GM19395 (cell line): Measurements from ENCODE around the gene FAH.

Experiments
- ATAC-seq: cut with Tn5 transposase; IDR thresholded peaks from one replicate; pipeline ENCODE4 v1.9.1; 2021; ENCODE audit warnings: mild to moderate bottlenecking, moderate library complexity; ENCODE audit not compliant: unreplicated experiment

Gene FAH

DNA sequence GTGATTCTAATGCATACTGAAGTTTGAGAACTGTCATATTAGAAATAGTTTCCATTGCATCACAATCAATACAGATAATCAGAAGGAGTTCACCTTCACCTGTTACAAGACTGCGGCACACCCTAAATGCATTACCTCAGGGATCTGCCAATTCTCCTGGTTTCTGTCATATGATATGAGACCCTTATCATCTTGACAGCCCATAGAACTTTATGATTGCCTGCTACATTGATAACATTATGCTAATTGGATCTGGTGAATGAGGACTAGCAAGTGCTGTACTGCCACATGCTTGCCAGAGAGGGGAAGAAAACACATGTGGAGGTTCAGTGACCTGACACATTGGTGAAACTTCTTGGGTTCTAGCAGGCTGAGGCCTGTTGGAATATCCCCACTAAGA is 41.4 kb downstream of the FAH start:
- no peak for ATAC-seq

DNA sequence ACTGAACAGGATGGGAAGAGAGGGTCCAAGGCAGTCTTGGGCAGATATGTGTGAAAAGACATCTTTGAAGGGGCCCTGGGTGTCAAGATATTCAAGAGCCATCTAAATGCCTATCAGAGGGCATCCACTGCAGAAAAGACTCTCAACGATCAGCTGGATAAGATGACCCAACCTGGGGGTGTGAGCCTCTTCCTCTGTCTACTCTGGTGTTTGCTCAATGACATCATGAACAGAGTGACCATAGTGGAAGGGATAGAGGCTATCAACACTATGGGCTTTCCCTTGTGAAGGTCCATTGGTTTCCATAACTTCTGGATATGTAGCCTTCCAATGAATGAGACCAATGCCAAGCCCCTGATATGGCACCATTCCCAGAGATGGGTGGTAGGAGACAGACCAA is 42.1 kb downstream of the FAH start:
- no peak for ATAC-seq

DNA sequence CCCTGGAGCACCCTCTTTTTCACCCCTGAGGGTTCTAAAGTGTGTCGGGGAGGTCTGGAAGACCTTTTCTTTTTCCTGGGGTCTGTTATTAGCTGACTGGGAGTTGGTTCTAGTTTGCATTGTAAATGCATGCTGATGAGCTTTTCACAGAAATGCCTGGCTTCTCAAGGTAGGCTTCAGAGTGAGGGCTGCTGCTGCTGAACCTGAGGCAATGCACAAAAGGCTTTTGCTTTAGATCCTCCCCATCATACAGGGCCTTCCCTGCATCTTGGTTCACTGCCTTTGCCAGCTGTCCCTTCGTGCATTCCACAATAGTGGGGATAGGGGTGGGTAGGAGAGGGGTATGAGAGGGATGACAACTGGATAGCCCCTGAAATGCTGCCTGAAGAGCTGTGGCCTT is 46.6 kb downstream of the FAH start:
- no peak for ATAC-seq

DNA sequence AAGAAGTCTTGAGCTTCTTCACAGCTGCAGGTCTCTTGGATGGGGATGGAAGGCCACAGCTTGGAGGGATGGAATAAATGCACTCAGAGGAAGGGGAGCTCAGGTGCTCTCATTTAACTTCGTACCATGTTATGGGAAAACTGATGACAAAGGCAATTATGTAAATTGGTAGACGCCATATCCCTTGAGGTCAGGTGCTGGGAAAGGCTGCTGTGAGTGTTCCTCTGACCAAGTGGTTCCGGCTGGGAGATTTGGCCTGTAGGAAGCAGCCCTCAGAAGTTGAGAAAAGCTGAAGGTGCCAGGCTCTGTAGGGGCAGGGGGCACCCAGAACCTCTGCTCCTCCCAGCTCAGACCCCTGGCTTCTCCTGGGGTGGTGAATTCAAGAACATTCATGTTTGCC is 47.1 kb downstream of the FAH start:
- ATAC-seq: no peak

DNA sequence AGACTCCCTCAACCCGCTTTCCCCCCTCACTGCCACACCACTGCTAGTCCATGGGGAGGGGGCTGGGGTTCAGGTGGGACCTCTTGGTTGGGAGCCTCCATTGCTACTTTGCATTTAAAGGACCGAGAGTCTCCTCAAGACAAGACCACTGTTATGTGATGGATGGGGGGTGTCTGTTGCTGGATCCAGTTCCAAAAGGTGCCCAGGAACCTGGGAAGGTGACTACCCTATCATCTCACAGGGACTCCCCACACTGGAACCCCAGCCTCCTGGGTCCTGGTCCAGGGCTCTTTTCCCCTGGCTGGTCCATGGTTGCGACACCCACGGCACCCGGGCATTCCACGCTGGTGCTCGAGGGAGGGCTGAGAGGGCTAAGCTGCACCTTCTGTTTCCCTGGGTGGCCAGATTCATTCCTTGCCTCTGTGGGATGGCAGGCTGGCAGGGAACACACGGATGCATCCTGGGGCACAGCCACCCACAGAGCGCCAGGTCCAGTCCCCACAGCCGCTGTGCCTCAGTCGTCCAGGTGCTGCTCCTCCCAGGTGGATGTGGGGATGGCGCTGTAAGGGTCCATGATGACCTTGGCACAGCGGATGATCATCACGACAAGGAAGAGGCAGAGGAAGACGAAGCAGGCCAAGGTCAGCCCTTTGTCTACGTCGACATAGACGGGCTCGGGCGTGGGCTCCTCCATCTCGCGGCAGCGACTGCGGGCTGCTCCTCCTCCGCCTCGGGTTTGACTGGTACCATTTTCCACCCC is 48.6 kb downstream of the FAH start:
- no peak for ATAC-seq

DNA sequence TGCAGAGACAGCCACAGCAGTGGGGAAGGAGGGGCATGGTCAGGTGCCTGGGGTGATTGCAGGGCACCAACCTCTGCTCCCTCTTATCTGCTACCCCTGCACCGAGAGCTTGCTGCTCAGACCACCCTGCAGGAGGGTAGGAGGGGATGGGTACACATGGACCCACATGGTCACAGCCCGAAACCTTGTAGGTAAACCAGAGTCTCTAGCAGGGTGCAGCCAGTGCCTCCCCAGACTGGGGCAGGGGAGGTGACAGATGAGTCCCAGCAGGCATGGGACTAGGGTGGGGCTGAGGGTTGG is 49.2 kb downstream of the FAH start:
- no peak for ATAC-seq

DNA sequence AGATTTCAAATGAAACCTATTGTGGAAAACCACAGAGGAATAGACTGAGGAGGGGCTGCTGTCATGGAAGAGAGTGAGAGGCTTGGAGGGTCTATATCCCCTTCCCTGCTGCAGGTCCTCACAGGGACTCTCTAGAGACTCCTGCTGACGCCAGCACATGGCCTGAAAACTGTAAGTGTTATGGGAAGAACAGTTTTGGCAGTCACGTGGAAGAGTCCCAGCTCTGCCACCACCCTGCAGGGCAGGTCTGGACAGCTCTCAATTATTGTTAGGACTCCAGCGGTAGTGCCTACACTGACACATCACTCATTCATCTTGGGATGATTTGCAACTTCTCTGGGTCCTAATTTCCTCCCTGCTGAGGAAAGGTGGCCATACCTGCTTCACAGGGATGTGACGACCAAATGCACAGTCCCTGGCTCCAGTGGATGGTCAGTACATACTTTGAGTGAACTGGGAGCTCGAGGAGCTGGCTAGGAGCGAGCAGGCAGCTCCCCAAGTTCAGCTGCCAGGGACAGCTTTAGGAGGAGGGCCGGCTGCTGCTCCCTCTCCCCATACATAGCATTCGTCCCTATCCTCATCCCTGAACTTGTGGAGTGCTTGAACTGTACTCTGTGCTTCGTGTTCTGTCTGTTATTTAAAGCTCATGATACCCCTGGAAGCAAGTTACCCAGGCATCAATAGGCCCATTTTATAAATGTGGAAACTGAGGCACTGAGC is 50.0 kb downstream of the FAH start:
- ATAC-seq: no peak

DNA sequence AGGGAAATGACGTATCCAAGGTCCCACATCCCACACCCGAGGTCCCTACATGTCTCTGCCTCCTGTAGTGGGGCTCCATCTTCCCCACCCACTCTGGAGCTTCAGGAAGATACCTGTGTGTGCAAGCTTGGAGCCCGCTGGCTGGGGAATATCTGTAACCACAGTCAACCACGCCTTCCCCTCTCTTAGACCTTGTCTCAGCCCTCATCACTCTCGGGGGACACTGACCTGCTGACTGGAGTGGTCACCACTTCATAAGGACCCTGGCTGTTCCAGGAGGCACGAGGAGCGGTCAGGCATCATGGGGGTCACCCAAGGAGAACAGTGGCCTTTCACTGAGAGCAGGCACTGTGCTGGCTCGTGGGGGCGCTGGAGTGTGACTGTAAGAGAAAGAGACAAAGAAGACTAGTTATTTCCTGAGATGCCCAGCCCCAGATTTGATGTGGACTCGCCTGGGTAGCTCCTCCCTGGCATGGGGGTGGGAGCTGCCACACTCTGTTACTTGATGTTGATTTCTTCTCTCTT is 50.6 kb downstream of the FAH start:
- ATAC-seq: no peak

DNA sequence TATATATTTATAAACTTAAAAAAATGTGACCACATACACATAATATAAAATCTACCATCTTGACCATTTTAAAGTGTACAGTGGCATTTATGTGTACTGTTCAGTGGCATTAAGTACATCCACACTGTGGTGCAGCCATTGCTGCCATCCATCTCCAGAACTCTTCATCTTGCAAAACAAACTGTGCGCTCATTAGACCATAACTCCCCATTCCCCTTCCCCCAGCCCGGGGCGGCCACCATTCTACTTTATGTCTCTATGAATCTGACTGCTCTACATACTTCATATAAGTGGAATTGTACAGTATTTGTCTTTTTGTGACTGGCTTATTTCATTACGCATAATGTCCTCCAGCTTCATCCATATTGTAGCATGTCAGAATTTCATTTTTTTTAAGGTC is 51.4 kb downstream of the FAH start:
- ATAC-seq: no peak

DNA sequence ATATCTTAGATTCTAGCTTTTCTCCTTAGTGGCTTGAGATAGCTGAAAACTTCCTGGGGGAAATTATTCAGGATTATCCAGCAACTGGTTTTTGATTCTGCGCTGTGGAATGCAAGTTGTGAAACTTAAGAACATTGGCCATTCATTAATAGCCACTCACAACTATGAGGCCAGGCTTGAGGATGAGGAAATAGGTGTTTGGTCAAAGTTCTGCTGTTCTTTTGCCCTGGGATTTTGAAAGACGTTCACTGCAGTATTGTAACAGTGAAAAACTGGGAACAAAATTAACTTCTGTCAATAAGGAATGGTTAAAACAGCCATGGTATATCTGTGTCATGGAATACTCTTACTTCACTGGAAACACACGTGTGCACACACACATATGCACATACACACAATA is 55.1 kb downstream of the FAH start:
- no peak for ATAC-seq

DNA sequence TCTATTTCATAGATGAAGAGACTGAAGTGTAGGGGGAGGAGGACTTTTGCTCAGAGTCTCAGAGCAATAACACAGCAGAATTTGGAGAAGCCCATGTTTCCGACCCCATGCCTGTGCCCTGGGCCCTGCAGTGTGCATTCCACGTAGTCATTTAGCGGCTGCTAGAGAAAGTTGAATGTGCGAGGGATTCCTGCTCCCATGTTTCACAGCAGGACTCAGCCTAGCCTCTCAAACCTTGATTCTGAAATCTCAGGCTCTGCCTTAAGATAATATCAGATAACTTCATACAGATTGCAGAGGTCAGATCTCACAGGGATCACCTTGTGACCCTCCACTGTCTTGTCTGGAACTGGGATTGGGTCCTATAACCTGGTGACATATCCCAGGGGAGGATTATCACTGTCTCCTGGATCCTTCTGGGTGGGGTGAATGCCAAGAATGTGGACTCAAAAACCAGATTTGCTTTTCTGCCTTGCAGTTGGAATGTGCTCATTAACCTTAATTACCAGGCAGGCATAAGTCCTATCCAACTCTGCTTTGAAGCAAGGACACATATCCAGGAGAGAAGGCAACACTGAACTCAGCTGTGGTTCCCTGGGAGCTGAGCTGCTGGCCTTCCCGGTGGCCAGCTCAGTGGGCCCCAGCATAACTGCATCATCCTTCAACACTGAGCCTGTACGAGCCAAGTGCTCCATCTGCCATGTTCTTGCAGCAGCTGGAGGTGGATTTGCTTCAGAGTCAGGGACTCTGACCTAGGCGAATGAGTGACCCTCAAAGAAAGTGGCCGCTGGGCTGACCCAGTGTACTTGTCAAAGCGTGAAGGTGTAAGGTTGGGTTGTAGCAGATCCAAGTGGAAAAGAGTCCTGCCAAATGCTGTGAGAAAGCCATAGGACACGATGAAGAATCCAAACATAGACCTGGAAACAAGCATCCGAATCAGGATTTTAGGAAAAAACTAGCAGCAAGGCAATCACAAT is 56.2 kb downstream of the FAH start:
- ATAC-seq: no peak

DNA sequence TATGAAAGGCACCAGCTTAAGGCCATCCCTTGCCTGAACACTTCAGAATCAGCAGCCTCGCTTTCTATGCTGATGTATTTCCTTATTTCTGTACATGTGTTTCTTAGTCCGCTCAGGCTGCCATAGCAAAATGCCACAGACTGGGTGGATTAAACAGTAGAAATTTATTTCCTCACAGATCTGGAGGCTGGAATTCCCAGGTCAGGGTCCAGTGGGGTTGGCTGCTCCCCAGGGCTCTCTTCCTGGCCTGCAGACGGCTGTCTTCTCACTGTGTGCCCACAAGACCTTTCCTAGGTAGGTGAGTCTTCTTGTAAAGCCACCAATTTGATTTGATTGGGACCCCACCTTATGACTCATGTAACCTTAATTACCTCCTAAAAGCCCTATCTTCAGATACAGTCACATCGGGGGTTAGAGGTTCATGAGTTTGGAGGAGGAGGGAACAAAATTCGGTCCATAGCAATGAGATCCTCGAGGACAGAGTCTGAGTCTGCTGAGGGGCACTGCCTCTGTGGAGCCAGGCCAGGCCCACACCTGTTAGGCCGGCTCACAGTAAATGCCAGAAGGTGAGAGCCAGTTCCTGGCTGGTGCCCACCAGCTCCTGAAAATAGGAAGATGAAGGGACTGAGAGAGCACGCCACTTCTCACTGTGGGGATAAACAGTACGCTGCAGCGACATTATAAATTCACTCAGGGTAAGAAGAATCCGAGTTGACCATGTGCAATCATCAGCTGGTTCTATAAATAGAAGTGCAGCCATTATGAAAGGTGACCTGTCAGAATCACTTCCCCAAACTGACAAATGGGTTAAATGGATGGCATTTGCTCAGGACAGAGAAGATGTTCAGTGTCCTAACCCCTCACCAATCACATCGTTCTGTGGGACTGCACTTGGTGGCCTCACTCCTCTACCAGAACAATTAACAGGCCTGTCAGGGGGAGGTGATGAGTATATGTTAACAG is 58.1 kb downstream of the FAH start:
- peak; percentile 54 for ATAC-seq

DNA sequence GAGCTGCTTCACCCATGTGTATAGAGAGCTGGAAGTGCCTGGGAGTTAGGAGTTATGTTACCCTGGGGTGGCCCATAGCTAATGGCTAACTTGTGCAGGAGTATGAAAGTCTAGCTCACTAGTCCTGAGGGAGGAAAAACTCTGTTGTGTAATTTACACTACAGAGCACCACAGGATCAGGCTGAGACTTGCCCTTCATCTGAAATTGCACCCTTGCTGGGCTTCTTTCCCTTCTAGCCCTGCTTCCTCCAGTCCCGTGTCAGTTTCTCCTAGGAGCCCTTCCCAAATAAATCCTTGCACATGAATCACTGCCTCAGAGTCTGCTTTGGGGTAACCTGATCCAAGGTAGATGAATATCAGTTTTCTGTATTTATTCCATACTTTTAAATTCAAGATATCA is 59.2 kb downstream of the FAH start:
- ATAC-seq: no peak

DNA sequence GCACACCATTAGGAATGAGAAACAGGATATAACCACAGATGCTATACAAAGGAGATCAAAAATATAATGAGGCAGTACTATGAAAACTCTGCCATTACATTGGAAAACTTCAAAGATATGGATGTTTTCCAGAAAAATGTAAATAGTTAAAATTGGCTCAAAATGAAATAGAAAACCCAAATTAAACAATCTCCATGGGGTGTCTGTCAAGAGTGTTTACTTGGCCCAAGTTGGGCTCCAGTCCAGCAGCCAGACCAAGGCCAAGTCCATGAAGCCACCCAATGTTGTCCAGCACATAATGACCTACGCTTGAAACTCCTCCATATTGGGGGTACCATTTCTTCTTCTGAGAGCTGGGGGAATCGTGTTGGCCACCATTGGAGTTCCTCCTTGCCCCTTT is 62.1 kb downstream of the FAH start:
- ATAC-seq: no peak

DNA sequence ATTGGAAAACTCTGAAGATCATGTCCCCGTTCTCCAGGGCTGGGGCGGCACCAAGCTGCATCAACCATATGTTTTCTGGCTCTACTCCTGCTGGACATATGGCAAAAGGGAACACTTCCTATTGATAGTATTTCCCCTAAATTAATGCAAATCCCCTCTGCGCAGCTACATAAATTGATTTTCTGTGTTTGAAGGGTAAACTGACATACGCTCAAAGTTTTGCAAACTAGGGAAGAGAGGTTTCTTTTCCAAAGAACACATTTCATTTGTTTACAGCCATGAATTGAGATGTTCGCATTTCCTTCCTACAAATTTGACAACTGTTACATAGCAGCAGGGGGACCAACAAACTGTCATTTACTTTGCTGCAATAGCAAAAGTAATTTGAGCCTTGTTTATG is 63.3 kb downstream of the FAH start:
- no peak for ATAC-seq

DNA sequence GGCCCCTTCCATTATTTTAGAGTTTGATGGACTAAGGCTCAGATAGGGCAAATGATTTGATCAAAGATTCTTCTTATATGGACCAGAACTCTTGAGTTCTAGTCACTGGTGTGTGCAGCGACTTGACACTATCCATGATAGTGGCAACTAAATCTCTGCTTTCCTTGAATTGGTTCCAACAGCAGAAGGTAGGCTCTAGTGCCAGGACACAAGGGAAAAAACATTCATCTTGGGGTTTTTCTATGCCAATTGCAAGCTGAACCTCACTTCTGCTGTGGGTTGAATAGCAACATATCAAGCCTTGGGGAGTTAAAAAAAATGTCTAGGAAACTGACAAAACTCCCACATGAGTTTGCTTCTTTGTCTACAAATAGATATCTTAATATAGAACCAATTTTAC is 64.1 kb downstream of the FAH start:
- ATAC-seq: no peak

DNA sequence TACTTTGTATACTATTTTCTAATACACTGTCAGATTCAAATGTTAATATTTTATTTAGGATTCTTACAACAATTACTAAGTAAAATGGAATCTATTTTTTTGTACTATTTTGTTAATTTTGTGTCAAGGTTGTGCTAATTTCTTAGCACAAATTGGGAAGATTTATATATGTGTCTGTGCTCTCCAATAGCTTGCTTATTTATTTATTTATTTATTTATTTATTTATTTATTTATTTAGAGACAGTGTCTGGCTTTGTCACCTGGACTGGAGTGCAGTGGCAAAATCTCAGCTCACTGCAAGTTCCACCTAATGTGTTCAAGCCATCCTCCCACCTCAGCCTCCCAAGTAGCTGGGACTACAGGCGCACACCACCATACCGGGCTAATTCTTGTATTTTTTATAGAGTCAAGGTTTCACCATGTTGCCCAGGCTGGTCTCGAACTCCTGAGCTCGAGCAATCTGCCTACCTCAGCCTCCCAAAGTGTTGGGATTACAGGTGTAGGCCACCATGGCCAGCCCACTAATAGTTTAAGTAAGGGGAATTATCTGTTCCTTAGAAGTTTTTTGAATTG is 64.6 kb downstream of the FAH start:
- ATAC-seq: no peak

DNA sequence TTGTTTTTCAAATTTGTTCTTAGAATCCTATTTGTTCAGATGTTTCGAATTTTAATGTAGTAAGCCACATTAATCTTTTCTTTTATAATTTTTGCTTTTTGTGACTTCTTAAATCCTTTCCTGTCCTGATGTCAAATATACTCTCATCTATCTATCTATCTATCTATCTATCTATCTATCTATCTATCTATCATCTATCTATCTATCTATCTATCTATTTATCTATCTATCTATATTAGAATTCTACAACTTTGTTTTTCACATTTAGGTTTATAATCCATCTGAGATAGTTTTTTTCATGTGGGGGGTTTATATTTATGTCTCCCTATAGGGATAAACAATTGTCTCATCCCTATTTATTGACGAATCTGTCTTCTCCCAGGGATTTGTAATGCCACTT is 67.2 kb downstream of the FAH start:
- ATAC-seq: no peak

DNA sequence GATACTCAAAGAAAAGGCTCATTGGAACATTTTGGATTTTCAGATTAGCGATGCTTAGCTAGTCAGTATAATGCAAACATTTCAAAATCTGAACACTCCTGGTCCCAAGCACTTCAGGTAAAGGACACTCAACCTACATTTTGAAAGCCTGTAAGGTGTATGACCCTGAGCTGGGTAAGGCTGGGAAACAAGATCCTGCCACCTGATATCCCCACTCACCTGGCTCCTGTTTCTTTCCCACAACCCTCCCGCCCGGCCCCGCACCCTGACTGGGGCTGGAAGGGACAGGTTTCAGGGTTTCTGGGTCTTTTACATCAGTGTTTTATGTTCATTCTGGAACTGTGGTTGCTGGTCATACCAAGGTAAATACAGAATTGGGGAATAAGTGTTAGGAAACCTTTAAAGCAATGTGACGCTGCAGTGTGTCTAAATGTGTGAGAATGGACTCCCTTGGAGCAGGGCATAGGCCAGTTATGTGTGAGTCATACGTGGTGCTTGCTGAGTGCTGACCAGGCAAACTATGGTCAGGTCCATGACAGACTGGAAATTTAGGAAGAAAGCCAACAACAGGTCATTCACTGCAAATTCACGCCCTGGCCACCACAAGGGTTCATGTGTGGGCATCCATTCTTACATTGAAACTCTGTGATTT is 76.3 kb downstream of the FAH start:
- ATAC-seq: no peak

DNA sequence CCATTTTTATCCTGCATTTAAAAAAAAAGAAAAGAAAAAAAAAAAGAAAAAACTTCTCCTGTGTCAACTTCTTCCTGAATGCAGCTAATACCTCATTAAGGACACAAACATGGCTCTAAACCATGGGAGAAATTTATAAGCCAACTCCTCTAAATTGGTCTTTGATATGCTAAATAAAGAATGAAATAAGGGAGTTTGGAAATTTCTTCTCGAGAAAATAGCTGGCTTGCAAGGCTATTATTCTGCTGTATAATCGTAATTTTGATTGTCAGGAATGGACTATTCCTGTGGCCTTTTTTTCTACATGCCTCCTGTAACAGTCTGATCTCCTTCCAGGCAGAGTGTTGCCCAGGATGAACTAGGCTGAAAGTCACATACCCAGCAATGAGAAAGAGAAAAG is 78.6 kb downstream of the FAH start:
- ATAC-seq: no peak
